GM21723 (cell line): Measurements from ENCODE around the gene DMRT3.
"Not testable (repeated sequence)": the region's sequence is repeated elsewhere in the genome, so short reads cannot be mapped to it uniquely, and the experiment has no call there.

Source experiments
- ATAC-seq: cut with Tn5 transposase; IDR thresholded peaks from one replicate; pipeline ENCODE4 v1.9.1; 2021; ENCODE audit warnings: mild to moderate bottlenecking, moderate library complexity; ENCODE audit not compliant: unreplicated experiment

The DMRT3 gene

DNA sequence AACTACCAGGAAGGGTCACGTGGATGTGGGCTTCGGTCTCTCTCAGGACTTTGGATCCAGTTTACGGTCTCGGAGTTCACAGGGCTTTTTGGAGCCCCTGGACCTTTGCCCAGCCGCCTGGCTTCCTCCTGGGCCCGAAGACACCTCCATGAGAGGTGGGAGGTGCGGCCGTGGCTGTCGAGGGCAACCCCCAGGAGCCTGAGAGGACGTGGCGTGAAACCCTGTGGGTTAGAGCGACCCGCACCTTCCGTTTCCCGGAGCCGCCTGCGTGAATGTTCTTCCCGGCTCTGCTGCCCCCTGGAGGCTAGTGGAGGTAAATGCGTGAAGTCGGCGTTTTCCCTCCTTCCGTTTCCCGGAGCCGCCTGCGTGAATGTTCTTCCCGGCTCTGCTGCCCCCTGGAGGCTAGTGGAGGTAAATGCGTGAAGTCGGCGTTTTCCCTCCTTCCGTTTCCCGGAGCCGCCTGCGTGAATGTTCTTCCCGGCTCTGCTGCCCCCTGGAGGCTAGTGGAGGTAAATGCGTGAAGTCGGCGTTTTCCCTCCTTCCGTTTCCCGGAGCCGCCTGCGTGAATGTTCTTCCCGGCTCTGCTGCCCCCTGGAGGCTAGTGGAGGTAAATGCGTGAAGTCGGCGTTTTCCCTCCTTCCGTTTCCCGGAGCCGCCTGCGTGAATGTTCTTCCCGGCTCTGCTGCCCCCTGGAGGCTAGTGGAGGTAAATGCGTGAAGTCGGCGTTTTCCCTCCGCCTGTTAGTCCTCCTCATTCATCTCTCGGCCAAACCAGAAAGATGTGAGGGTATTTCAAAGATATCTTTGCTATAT is 22.1 kb downstream of the DMRT3 start:
- ATAC-seq, result not testable (repeated sequence)

DNA sequence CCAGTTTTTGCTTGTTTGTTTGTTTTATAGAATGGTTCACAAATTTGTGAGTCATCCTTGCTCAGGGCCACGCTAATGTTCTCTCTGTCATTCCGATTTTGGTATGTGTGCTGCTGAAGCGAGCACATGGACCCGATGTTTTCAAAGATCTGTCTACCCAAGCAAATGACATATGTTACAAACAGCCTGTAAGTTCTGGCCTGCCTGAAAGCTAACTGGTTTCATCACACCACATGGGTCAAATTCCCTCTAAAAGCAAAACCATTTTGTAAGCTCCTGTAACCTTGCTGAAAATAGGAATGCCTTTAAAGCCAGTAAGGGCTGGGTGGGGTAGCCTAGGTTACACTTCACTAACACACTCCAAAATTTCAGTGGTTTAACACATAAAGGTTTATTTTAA is 25.4 kb downstream of the DMRT3 start:
- ATAC-seq, result no peak

DNA sequence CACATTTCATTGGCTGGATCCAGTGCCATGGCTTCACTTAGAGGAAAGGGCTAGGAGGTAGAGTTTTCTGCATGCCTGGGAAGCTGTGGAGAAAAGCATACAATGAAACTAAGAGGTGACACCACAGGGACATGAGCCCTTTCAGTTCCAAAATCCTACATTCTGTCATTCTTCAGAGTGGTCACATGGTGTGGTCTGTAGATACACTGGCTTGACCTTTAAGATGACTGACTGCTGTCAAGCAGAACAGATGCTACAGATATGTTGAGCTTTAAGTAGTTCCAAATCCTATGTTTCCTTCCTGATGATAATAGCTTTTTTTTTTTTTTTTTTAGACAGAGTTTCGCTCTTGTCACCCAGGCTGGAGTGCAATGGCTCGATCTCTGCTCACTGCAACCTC is 26.2 kb downstream of the DMRT3 start:
- no peak for ATAC-seq

DNA sequence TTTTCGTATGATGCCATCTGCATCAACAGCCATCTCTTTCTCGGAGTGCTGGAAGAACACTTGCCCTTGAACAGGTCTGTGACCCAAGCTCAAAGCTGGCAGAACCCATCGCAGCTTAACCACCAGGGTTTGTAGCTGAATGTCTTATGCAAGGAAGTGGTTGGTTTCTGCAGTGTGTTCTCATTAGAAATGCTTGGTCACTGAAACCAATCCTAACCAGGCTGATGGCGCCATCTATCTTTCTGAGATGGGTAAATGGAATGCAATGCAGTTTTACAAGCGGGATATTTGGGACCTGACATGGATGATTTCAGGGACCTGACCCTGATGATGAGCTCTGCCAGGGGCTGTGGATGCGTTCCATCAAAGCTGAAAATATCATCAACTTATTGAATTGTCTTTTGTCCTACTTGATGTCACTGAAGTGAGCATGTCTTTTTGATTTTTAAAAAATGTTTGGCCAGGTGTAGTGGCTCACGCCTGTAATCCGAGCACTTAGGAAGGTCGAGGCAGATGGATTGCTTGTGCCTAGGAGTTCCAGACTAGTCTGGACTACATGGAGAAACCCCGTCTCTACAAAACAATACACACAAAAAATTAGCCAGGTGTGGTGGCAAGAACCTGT is 28.7 kb downstream of the DMRT3 start:
- ATAC-seq, result peak; percentile 54

DNA sequence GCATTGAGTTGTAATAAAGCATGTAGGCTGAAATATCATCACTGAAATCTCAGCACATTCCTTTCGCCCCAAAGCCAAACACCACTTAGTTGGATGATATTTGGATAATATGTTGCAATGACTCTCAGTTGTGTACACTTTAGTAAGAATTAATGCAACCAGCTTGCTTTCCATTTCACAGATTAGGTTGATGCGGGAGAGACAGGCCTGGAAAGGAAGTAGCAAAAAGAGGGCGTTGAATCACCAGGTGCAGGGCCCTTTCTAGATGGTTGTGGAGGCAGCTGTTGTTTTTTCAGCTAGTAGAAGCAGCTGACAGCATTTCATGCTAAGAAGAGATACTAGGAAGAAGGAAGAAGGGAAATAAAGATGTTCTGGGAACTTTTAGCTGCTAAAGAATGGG is 30.9 kb downstream of the DMRT3 start:
- no peak for ATAC-seq

DNA sequence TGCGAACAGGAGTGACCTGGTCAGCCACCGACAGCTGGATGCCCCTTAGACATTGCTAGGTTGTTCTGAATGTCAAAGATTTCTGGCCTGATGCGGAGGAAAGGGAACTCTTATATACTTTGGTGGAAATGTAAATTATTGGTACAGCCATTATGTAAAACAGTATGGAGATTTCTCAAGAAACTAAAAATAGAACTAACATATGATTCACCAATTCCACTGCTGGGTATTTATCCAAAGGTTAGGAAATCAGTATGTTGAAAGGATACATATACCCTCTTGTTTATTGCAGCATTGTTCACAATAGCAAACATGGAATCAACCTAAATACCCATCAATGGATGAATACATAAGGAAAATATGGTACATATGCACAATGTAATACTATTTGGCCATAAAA is 31.8 kb downstream of the DMRT3 start:
- no peak for ATAC-seq

DNA sequence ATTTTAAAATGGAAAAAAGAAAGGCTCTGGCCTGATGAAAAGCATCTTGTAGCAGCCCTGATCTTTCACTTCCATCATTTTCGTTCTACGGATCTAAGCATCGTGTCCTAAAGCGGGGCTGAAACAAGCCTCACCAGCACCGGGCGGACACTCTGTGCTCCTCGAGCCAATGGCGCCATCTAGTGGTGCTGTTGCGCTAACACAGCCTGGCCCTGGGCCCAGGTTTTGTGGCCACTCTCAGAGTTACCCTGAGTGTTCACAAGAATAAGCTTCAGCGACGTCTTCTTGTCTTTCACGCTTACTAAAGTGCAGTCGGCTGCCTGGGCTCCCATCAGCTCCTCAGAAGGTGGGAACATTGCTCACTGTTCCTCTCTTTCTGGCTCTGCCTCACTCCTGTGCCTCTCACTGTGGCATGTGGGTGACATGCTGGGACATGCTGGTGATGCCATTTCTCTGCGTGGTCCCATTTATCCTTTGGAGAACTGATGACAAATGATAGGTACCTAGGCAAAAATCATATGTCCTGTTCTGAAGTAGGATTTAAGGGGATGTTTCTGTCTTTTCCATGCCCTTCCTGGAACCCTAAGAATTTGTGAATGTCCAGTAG is 32.7 kb downstream of the DMRT3 start:
- peak; percentile 97 for ATAC-seq

DNA sequence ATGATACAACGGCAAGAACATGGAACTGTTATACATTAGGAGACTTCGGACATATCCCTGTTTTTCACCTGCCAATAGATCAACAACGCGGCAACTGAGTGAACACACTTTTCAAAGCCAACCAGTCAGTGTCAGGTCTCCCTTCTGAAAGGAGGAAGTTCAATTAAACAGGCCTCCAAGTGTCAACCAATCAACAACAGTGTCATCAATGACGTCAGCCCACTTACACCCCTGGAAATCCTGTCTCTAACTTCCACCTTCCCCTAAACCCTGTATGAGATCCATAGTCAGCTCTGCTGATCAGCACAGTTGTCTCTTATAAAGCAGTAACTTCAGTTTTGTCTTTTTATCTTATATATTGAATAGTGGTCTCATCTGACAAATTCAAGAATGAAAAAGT is 36.6 kb downstream of the DMRT3 start:
- ATAC-seq, result no peak

DNA sequence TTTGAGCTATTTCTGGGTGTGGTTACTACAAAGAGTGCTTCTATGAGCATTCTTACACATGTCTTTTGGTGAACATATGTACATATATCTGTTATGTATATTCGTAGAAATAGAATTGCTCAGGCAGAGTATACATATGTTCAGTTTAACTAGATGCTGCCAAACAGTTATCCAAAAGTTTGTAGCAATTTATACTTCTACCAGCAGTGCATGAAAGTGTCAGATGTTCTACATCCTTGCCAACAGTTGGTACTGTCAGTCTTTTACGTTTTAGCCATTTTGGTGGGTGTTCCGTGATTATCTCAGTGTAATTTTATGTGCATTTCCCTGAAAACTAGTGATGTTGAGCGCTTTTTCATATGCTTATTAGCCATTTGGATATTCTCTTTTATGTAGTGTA is 37.8 kb downstream of the DMRT3 start:
- ATAC-seq, result no peak

DNA sequence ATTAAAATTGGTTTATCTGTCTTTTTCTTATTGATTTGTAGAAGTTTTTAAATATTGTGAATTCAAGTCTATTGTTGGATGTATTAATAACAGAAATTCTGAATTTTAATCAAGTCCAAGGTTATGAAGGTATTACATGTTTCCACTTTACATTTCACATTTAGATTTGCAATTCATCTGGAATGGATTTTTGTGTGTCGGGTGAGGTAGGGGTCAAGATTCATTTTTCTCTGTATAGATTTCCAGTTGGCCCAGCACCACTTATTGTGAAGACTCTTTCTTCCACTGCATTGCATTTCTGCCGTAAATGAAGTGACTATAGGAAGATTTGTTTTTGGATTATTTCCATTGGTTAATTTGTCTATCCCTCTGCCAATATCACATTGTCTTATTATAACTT is 38.2 kb downstream of the DMRT3 start:
- no peak for ATAC-seq

DNA sequence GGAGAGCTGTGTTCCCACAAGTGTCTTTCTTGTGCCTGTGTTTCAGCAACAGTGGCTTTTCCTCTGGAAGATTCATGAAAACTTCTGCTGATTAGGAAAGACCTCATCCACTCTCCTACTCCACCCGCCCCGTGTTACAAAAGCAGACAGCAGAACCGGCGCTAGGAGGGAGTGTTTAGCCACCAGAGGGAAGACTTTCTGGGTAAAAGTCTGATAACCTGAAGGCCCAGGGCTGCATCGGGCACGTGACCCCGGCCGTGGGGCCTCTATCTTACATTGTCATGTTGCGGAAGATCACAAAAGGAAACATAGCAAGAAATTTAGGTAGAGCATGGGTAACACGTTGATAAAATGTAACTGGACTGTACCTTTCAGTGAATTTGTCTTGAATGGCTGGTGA is 41.7 kb downstream of the DMRT3 start:
- ATAC-seq, result no peak

DNA sequence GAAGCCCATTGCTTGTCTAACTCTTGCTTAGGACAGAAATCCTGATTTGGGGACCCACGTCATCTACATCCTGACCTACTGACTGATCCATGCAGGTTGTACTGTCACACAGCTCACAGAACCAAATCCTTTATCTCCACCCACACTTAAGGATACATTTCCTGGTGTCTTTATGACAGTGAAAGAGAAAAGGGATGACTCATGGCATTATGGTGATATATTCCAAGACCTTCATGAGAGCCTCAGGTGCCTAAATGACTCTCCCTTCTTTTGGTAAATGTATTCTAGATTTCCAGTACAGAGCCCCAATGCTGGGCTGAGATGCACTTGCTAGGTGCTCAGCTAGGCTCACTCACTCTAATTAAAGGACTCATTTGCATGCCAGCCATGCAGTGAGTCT is 47.7 kb downstream of the DMRT3 start:
- no peak for ATAC-seq

DNA sequence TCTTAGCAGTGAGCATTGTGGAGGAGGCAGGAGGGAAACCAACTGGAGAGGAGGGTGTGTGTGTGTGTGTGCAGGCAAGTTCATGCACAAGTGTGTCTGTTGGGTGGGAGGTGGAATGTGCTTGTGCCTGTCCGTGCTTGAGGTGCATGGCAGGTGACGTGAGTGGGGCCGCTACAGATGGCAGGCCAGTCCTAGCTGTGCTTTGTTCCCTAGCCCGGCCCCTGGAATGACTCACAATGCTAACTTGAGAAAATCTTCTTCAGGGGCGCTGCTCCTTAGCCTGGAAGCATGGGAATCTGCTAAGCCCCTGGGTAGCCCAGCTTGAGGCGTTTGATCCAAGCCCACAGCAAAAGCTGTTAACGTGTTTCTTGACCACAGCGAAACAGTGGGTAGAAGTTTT is 48.7 kb downstream of the DMRT3 start:
- no peak for ATAC-seq

DNA sequence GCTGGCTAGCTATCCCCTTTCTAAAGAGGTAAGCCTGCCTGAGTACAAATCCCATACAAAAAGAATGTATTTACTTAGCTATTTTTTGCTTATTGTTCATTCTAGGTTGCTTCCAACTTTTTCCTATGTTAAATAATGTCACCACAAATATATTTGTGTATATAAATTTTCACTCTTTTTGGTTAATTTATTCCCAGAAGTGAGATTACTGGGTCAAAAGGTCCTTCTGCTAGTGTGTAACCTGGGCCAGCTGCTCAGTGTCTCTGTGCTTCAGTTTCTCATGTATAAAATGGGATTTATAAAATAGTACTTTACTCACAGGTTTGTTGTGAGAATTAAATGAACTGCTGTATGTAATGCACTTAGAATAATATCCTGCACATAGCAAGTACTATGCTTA is 49.8 kb downstream of the DMRT3 start:
- ATAC-seq, result no peak

DNA sequence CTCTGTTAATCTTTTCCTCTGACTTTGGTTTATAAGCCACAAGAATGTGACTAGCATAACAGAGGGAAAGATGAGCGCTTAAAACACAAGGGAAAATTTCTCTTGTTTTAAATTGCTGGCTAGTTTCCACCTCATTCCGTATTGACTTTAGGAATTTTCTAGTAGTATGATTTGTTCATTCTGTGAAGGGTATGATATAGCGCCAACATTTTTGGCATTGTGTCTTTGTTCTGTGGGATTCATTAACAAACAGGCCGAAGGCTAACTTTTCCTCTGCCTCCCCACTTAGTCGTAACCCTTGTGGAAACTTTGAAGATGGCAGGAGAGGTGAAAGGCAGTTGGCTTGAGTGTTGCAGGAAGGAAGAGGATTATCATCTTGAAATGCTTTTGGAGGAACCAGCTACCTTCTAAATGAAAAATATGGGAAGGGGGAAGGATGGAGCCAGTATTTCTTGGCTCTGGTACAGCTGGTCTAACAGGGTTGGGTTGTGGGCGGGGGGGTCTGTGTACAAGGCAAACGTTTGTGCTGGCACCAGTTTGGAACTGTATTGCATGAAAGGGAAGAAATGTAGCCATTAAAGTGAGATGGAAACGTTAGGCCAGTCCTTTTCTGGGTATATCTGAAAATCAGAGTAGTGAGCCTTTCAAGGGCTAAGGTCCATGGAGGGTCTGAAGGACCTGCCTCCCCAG is 52.2 kb downstream of the DMRT3 start:
- ATAC-seq, result no peak

DNA sequence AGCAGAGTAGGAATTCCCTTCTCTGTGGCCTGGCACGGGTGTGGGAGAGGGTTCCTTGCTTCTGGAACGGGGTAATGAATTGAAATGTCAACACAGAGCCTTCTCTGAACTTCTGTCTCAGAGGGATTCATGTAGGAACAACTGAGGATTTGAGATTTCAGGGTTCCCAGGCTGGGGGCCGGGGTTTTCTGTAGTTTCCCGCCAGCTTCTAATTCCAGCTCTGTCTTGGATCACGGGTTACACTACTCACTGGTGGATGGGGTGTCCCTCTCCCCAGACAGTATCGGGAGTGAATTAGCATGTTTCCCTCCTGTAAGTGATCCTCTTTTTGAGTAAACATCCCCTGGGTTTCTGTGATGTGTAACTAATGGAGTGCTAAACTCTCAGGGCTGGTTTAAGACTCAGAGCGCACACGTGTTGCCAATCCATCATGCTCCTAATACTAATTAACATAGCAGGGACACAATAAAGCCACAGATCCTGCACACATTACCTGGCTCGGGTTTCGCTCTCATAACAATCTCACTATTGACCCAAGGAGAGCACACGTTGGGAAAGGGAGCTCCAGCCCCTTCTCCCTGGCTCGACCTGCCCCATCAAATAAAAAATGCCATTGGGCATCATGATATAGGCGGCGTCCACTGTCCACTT is 55.6 kb downstream of the DMRT3 start:
- ATAC-seq, result no peak

DNA sequence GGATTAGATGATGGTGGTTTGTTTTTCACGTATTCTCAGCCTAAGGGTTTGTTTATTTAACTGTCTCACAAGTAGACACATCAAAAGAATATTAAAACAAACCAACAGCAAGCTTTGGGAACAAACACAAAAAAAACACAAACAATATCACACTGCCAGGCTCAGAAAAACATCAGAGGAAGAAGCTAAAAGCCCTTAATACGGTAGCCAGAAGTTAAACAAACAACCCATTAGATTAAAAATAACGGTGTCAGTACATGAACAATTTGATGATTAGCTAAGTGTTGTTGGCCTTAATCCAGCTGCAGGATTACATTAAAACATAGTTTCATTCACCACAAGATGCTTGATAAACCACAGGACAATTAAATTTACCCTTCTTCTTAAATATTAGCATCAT is 57.8 kb downstream of the DMRT3 start:
- ATAC-seq, result no peak

DNA sequence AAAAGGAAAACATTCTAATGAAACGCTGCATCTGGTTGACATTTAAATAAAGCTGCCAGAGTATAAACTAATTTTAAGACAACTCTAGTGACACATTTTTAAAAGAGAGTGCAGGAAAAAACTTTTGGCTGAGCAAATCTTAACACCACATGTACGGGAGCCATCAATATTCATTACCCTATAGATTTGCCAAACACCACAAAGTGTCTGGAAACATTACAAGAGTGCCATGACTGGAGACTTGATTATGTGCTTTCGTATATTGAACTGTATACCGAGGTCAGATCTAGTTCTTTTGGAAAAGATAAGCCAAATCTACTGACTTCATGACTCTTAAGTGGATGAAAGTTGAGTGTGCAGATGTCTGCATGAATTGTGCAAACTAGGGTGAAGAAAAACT is 63.1 kb downstream of the DMRT3 start:
- ATAC-seq, result no peak
